H9 (cell line): ENCODE results near the gene SNRNP40. TPM values are rescaled to one million over a fixed set of nuclear protein-coding genes. Genes with fewer than 3 reads are reported as not detected.

Experiments used
- DNase-seq: peaks from one replicate; pipeline ENCODE4 v3.0.0-alpha.2; 2017
- H2AFZ ChIP-seq: one replicate; pipeline ENCODE4 v1.6.1; 2013; ENCODE audit warnings: mild to moderate bottlenecking, low read length, control low read depth, moderate library complexity
- H2AK5ac ChIP-seq: 2 replicates; pipeline ENCODE4 v1.6.1; 2013; ENCODE audit warnings: low read length, control low read depth, mixed read lengths; ENCODE audit not compliant: insufficient read length
- H2BK120ac ChIP-seq: one replicate; pipeline ENCODE4 v1.6.1; 2013; ENCODE audit warnings: low read depth, mild to moderate bottlenecking, low read length, control low read depth, inconsistent platforms; ENCODE audit not compliant: poor library complexity, severe bottlenecking
- H2BK12ac ChIP-seq: 2 replicates; pipeline ENCODE4 v1.6.1; 2013; ENCODE audit warnings: low read length, control low read depth, mixed read lengths, low read depth; ENCODE audit not compliant: insufficient read length
- H2BK15ac ChIP-seq: 2 replicates; pipeline ENCODE4 v1.6.1; 2013; ENCODE audit warnings: low read depth, low read length, control low read depth
- H2BK20ac ChIP-seq: one replicate; pipeline ENCODE4 v1.6.1; 2013; ENCODE audit warnings: low read depth, mild to moderate bottlenecking, low read length, control low read depth, inconsistent platforms; ENCODE audit not compliant: poor library complexity, severe bottlenecking
- H2BK5ac ChIP-seq: 2 replicates; pipeline ENCODE4 v1.6.1; 2013; ENCODE audit warnings: low read length, control low read depth, mixed read lengths; ENCODE audit not compliant: insufficient read length
- H3K14ac ChIP-seq: 2 replicates; pipeline ENCODE4 v1.6.1; 2013; ENCODE audit warnings: low read length, control low read depth; ENCODE audit not compliant: insufficient read depth
- H3K18ac ChIP-seq: 2 replicates; pipeline ENCODE4 v1.6.1; 2013; ENCODE audit warnings: low read depth, mild to moderate bottlenecking, mixed read lengths, low read length, control low read depth; ENCODE audit not compliant: insufficient read length
- H3K23ac ChIP-seq: 2 replicates; pipeline ENCODE4 v1.6.1; 2013; ENCODE audit warnings: low read length, control low read depth, mixed read lengths, low read depth; ENCODE audit not compliant: insufficient read length
- H3K23me2 ChIP-seq: 2 replicates; pipeline ENCODE4 v1.6.1; 2013; ENCODE audit warnings: low read depth, mild to moderate bottlenecking, mixed read lengths, low read length, control low read depth; ENCODE audit not compliant: insufficient read length, poor library complexity, severe bottlenecking
- H3K27ac ChIP-seq: 2 replicates; pipeline ENCODE4 v1.5.1; 2013; ENCODE audit warnings: low read length, control low read depth, mixed read lengths, low read depth; ENCODE audit not compliant: insufficient read length
- H3K27me3 ChIP-seq: 2 replicates; pipeline ENCODE4 v1.6.1; 2013; ENCODE audit warnings: low read length, control low read depth, inconsistent platforms; ENCODE audit not compliant: insufficient read depth
- H3K4ac ChIP-seq: 2 replicates; pipeline ENCODE4 v1.6.1; 2013; ENCODE audit warnings: low read depth, mild to moderate bottlenecking, control low read depth, inconsistent platforms, low read length, moderate library complexity
- H3K4me1 ChIP-seq: 2 replicates; pipeline ENCODE4 v1.6.1; 2013; ENCODE audit warnings: low read length, control low read depth, inconsistent platforms; ENCODE audit not compliant: insufficient read depth
- H3K4me2 ChIP-seq: 2 replicates; pipeline ENCODE4 v1.6.1; 2013; ENCODE audit warnings: low read length, control low read depth, mixed read lengths; ENCODE audit not compliant: insufficient read length, insufficient read depth
- H3K56ac ChIP-seq: 2 replicates; pipeline ENCODE4 v1.6.1; 2013; ENCODE audit warnings: low read depth, mild to moderate bottlenecking, mixed read lengths, low read length, control low read depth; ENCODE audit not compliant: insufficient read length
- H3K79me1 ChIP-seq: 2 replicates; pipeline ENCODE4 v1.6.1; 2013; ENCODE audit warnings: low read depth, mild to moderate bottlenecking, moderate library complexity, low read length, control low read depth, inconsistent platforms; ENCODE audit not compliant: insufficient read depth, poor library complexity, severe bottlenecking
- H3K79me2 ChIP-seq: 2 replicates; pipeline ENCODE4 v1.6.1; 2013; ENCODE audit warnings: low read length, control low read depth, inconsistent platforms; ENCODE audit not compliant: insufficient read depth
- H3K9ac ChIP-seq: 2 replicates; pipeline ENCODE4 v1.6.1; 2013; ENCODE audit warnings: low read length, control low read depth, mixed read lengths; ENCODE audit not compliant: insufficient read length; ENCODE audit errors: extremely low read depth
- H3K9me3 ChIP-seq: one replicate; pipeline ENCODE4 v1.6.1; 2013; ENCODE audit warnings: low read depth, low read length, inconsistent platforms; ENCODE audit not compliant: control insufficient read depth
- H3T11ph ChIP-seq: one replicate; pipeline ENCODE4 v1.6.1; 2013; ENCODE audit warnings: mild to moderate bottlenecking, low read length, control low read depth, inconsistent platforms
- H4K20me1 ChIP-seq: one replicate; pipeline ENCODE4 v1.6.1; 2013; ENCODE audit not compliant: control insufficient read depth, insufficient read length, insufficient read depth
- H4K5ac ChIP-seq: 2 replicates; pipeline ENCODE4 v1.6.1; 2013; ENCODE audit warnings: low read depth, mild to moderate bottlenecking, mixed read lengths, low read length, control low read depth; ENCODE audit not compliant: insufficient read length
- H4K8ac ChIP-seq: replicated peaks from 2 replicates; pipeline ENCODE4 v1.6.1; 2013; ENCODE audit warnings: low read length, control low read depth, mixed read lengths, low read depth; ENCODE audit not compliant: insufficient read length
- H4K91ac ChIP-seq: 2 replicates; pipeline ENCODE4 v1.6.1; 2013; ENCODE audit warnings: low read depth, mild to moderate bottlenecking, moderate library complexity, mixed read lengths, low read length, control low read depth; ENCODE audit not compliant: insufficient read length
- H3K27ac Mint-ChIP-seq, 3 experiments: 2 replicates in 2 of 3; 3 replicates in 1 of 3; pipeline ENCODE4 v1.8.0; 2020 to 2021; ENCODE audit warnings: mixed read lengths in 3 of 3, mild to moderate bottlenecking in 1 of 3, moderate library complexity in 1 of 3
- H3K27me3 Mint-ChIP-seq: 2 replicates; pipeline ENCODE4 v1.8.0; 2021; ENCODE audit warnings: low read depth, mild to moderate bottlenecking, moderate library complexity, mixed read lengths
- H3K36me3 Mint-ChIP-seq, 3 experiments: 2 replicates in 2 of 3; 3 replicates in 1 of 3; pipeline ENCODE4 v1.8.0; 2020 to 2021; ENCODE audit warnings: low read depth in 3 of 3, mixed read lengths in 3 of 3; ENCODE audit not compliant: insufficient read depth in 1 of 3
- H3K4me1 Mint-ChIP-seq, 2 experiments: 2 replicates each; pipeline ENCODE4 v1.8.0; 2020; ENCODE audit warnings: mixed read lengths in 2 of 2
- H3K4me3 Mint-ChIP-seq, 2 experiments: 2 replicates in 1 of 2; 3 replicates in 1 of 2; pipeline ENCODE4 v1.8.0; 2020 to 2021; ENCODE audit warnings: mild to moderate bottlenecking in 2 of 2, mixed read lengths in 2 of 2, moderate library complexity in 1 of 2
- H3K9me3 Mint-ChIP-seq, 2 experiments: 2 replicates in 1 of 2; 3 replicates in 1 of 2; pipeline ENCODE4 v1.8.0; 2020; ENCODE audit warnings: mild to moderate bottlenecking in 2 of 2, mixed read lengths in 2 of 2, moderate library complexity in 1 of 2
- CTCF ChIP-seq: fragments of 200-600 bp; sonication (generic); conservative IDR thresholded peaks from 3 replicates; pipeline ENCODE4 v1.8.0; 2021; ENCODE audit warnings: antibody characterized with exemption, mild to moderate bottlenecking
- WGBS: extraction: QIAGEN DNeasy Blood & Tissue Kit; methylation state at CpG from one replicate; pipeline ENCODE4 v1.1.7; 2013; ENCODE audit warnings: missing lambda C conversion rate, low lambda C conversion rate, mixed read lengths; ENCODE audit not compliant: insufficient read length; ENCODE audit errors: extremely low coverage; 5-methylcytosine and 5-hydroxymethylcytosine counted together
- total RNA-seq: library from RNA; stranded (reverse); gene quantifications from 2 replicates; pipeline ENCODE4 v1.2.1, GENCODE V29; 2021

Gene SNRNP40
- total RNA-seq, 1 experiment from 2014 or later, result 132 TPM

- no peak overlapping the region for H2BK20ac ChIP-seq
- no peak overlapping the region for H2BK5ac ChIP-seq
- H3T11ph ChIP-seq, result no peak overlapping the region
- no peak overlapping the region for H4K8ac ChIP-seq
- no peak overlapping the region for H2AK5ac ChIP-seq
- H2AFZ ChIP-seq, result no peak overlapping the region
- no peak overlapping the region for H3K27ac ChIP-seq
- no peak overlapping the region for H3K4ac ChIP-seq
- H3K27ac Mint-ChIP-seq, result no peak overlapping the region
- no peak overlapping the region for H3K18ac ChIP-seq
- H3K9me3 ChIP-seq, result no peaks in the 10 kb centered on the region
- H3K36me3 Mint-ChIP-seq, result no peaks in the 10 kb centered on the region
- DNase-seq, result no peak
- no peak overlapping the region for H3K56ac ChIP-seq
- H3K79me2 ChIP-seq, result peaks cover 2% of the 10 kb centered on the region; the same call in 1 of the 2 replicates
- no peak overlapping the region for H3K23ac ChIP-seq
- no peaks in the 10 kb centered on the region for H3K9me3 Mint-ChIP-seq
- H3K23me2 ChIP-seq, result no peaks in the 10 kb centered on the region
- no peaks in the 10 kb centered on the region for H3K79me1 ChIP-seq
- H4K20me1 ChIP-seq, result no peaks in the 10 kb centered on the region
- no peak overlapping the region for H4K5ac ChIP-seq
- H4K91ac ChIP-seq, result no peak overlapping the region
- H3K27me3 ChIP-seq, result no peaks in the 10 kb centered on the region
- no peak overlapping the region for H3K14ac ChIP-seq
- H3K4me1 Mint-ChIP-seq, result peaks cover 6 to 10% of the 10 kb centered on the region in 2 experiments; a peak in 3 of 4 replicates
- H3K4me2 ChIP-seq, result no peak overlapping the region
- WGBS, result no CpG with 5 or more reads among the region's 2 CpGs
- TF ChIP-seq CTCF, result no peak
- H3K4me3 Mint-ChIP-seq, result no peak overlapping the region
- no peak overlapping the region for H2BK12ac ChIP-seq
- H3K9ac ChIP-seq, result no peak overlapping the region
- no peak overlapping the region for H2BK120ac ChIP-seq
- H3K4me1 ChIP-seq, result 0 out of 2 replicates have a peak, but pooled peaks cover 2% of the 10 kb centered on the region
- H3K27me3 Mint-ChIP-seq, result peaks cover 11% of the 10 kb centered on the region
- no peak overlapping the region for H2BK15ac ChIP-seq
These were observed 63.9 kb downstream of the SNRNP40 start for GRCh38 chr1:31232689-31233088.
